GM12892 (cell line): Measurements from ENCODE around the gene NARS2.

Experiments
- POLR2A ChIP-seq: IDR thresholded peaks from 2 replicates; pipeline ENCODE4 v1.6.1; 2011; ENCODE audit warnings: low read depth, low read length, control low read depth
- TAF1 ChIP-seq: IDR thresholded peaks from 2 replicates; pipeline ENCODE4 v1.6.1; 2011; ENCODE audit warnings: low read depth, mild to moderate bottlenecking, control low read depth, low read length, borderline replicate concordance

DNA sequence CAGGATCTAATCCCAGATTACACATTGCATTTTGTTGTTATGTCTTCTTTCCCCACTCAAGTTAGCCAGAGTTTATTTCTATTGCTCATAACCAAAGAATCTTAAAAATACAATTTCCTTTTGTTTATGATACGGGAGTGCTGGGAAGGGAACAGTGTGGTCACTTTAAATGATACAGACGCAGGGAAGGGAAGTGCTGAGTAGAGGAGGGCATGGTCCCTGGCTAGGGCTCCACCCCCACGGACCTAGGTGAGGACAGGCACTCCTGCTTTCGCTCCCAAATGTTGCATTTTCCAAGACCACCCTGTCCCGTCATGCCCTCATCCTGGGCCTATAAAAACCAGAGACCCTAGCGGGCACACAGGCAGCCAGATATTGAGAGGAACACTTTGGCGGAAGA lies 30.6 kb upstream of the NARS2 start:
- TF ChIP-seq POLR2A, result no peak
- no peak for TF ChIP-seq TAF1
